GM18909 (cell line): ENCODE results near the gene CRIM1.
"Not testable (repeated sequence)": the region's sequence is repeated elsewhere in the genome, so short reads cannot be mapped to it uniquely, and the experiment has no call there.

Experiments
- ATAC-seq: cut with Tn5 transposase; IDR thresholded peaks from one replicate; pipeline ENCODE4 v1.9.1; 2021; ENCODE audit warnings: mild to moderate bottlenecking; ENCODE audit not compliant: unreplicated experiment, poor library complexity

Gene CRIM1

GRCh38 chr2:36351736-36352349 is 3.7 kb upstream of the CRIM1 start:
- no peak for ATAC-seq

GRCh38 chr2:36352701-36353100 is 2.9 kb upstream of the CRIM1 start:
- no peak for ATAC-seq

- ATAC-seq = no peak
Observed at GRCh38 chr2:36354811-36355150, 797 bp upstream of the CRIM1 start.

- ATAC-seq = peak; percentile 22
Observed at GRCh38 chr2:36355890-36356297, 316 bp downstream of the CRIM1 start.

- ATAC-seq = peak; percentile 2
Observed at GRCh38 chr2:36356298-36356989, 866 bp downstream of the CRIM1 start.

GRCh38 chr2:36356990-36357846 is 1.6 kb downstream of the CRIM1 start:
- peak; percentile 39 for ATAC-seq

- ATAC-seq = peak; percentile 29
Observed at GRCh38 chr2:36357847-36358659, 2.5 kb downstream of the CRIM1 start.

GRCh38 chr2:36359067-36359466 is 3.5 kb downstream of the CRIM1 start:
- ATAC-seq = no peak

- no peak for ATAC-seq
Observed at GRCh38 chr2:36360063-36360462, 4.5 kb downstream of the CRIM1 start.

- ATAC-seq = no peak
Observed at GRCh38 chr2:36360834-36361233, 5.3 kb downstream of the CRIM1 start.

- ATAC-seq = no peak
Observed at GRCh38 chr2:36361396-36361795, 5.8 kb downstream of the CRIM1 start.

GRCh38 chr2:36362291-36362690 is 6.7 kb downstream of the CRIM1 start:
- no peak for ATAC-seq

GRCh38 chr2:36363085-36363484 is 7.5 kb downstream of the CRIM1 start:
- ATAC-seq = not testable (repeated sequence)

GRCh38 chr2:36366491-36367120 is 11.0 kb downstream of the CRIM1 start:
- ATAC-seq = no peak

- ATAC-seq = no peak
Observed at GRCh38 chr2:36367486-36367885, 11.9 kb downstream of the CRIM1 start.

GRCh38 chr2:36367895-36368353 is 12.3 kb downstream of the CRIM1 start:
- ATAC-seq = no peak

- no peak for ATAC-seq
Observed at GRCh38 chr2:36368438-36368837, 12.9 kb downstream of the CRIM1 start.

GRCh38 chr2:36369163-36369562 is 13.6 kb downstream of the CRIM1 start:
- no peak for ATAC-seq

- no peak for ATAC-seq
Observed at GRCh38 chr2:36369716-36370115, 14.1 kb downstream of the CRIM1 start.

GRCh38 chr2:36370281-36370680 is 14.7 kb downstream of the CRIM1 start:
- no peak for ATAC-seq
